ENCODE results near the gene ITPR1. TPM values are rescaled to one million over a fixed set of nuclear protein-coding genes. Genes with fewer than 3 reads are reported as not detected.

ITPR1 gene
- total and polyA plus RNA-seq, 2 experiments from 2014 or later: 17.6 to 28.8 TPM

- Histone ChIP-seq H3K36me3 (no peaks in the 10 kb centered on the region), H3K27ac (no peak overlapping the region), H3K9me3 (ENCODE audit: low read depth) (no peaks in the 10 kb centered on the region), H3K4me1 (ENCODE audit: low read depth) (no peaks in the 10 kb centered on the region), H3K4me3 (no peak overlapping the region), H3K27me3 (no peaks in the 10 kb centered on the region)
- no peak for DNase-seq (ENCODE audit: low read depth in 1 of 2, low spot score in 1 of 2)
- TF ChIP-seq CTCF (IDR thresholded peaks at IDR 0.05; ENCODE audit: low read depth, low read length): no peak
These were observed 71.1 kb downstream of the ITPR1 start for GRCh38 chr3:4564270-4564669.

- Histone ChIP-seq H3K9me3 (ENCODE audit: low read depth) (no peaks in the 10 kb centered on the region), H3K27ac (no peak overlapping the region), H3K36me3 (no peaks in the 10 kb centered on the region), H3K4me1 (ENCODE audit: low read depth) (no peaks in the 10 kb centered on the region), H3K27me3 (no peaks in the 10 kb centered on the region), H3K4me3 (no peak overlapping the region)
- TF ChIP-seq CTCF (IDR thresholded peaks at IDR 0.05; ENCODE audit: low read depth, low read length): no peak
- DNase-seq (ENCODE audit: low read depth in 1 of 2, low spot score in 1 of 2): no peak
These were observed 71.9 kb downstream of the ITPR1 start for GRCh38 chr3:4564928-4565586.

- DNase-seq (ENCODE audit: low read depth in 1 of 2, low spot score in 1 of 2): no peak
- Histone ChIP-seq H3K27me3 (no peaks in the 10 kb centered on the region), H3K36me3 (no peaks in the 10 kb centered on the region), H3K4me3 (no peak overlapping the region), H3K4me1 (ENCODE audit: low read depth) (no peaks in the 10 kb centered on the region), H3K27ac (no peak overlapping the region), H3K9me3 (ENCODE audit: low read depth) (no peaks in the 10 kb centered on the region)
- TF ChIP-seq CTCF (IDR thresholded peaks at IDR 0.05; ENCODE audit: low read depth, low read length): no peak
These were observed 72.8 kb downstream of the ITPR1 start for GRCh38 chr3:4565809-4566501.

- H3K4me1 ChIP-seq (ENCODE audit: low read depth): no peaks in the 10 kb centered on the region
- H3K9me3 ChIP-seq (ENCODE audit: low read depth): no peaks in the 10 kb centered on the region
- H3K4me3 ChIP-seq: no peak overlapping the region
- TF ChIP-seq CTCF (IDR thresholded peaks at IDR 0.05; ENCODE audit: low read depth, low read length): no peak
- H3K27me3 ChIP-seq: no peaks in the 10 kb centered on the region
- no peak overlapping the region for H3K27ac ChIP-seq
- no peak for DNase-seq (ENCODE audit: low read depth in 1 of 2, low spot score in 1 of 2)
- no peaks in the 10 kb centered on the region for H3K36me3 ChIP-seq
These were observed 75.7 kb downstream of the ITPR1 start for GRCh38 chr3:4568841-4569240.

GRCh38 chr3:4570840-4571621 is 77.9 kb downstream of the ITPR1 start:
- Histone ChIP-seq H3K4me1 (ENCODE audit: low read depth) (no peaks in the 10 kb centered on the region), H3K4me3 (no peak overlapping the region), H3K36me3 (no peaks in the 10 kb centered on the region), H3K27ac (no peak overlapping the region), H3K9me3 (ENCODE audit: low read depth) (no peaks in the 10 kb centered on the region), H3K27me3 (no peaks in the 10 kb centered on the region)
- no peak for TF ChIP-seq CTCF (IDR thresholded peaks at IDR 0.05; ENCODE audit: low read depth, low read length)
- no peak for DNase-seq (ENCODE audit: low read depth in 1 of 2, low spot score in 1 of 2)
